Left ventricle myocardium inferior (tissue), 1 donor: ENCODE measurements around the gene AP1B1. TPM values are rescaled to one million over a fixed set of nuclear protein-coding genes. Genes with fewer than 3 reads are reported as not detected.
A peak's percentile ranks its signal among the peaks of the same experiment; 100 is the strongest.

Source experiments
- DNase-seq: peaks from one replicate; pipeline ENCODE4 v3.0.0-alpha.2; 2020
- H3K27ac ChIP-seq: fragments of 200-600 bp; replicated peaks from 2 replicates; pipeline ENCODE4 v1.8.0; 2021
- H3K27me3 ChIP-seq: fragments of 200-600 bp; 2 replicates; pipeline ENCODE4 v1.8.0; 2021; ENCODE audit warnings: low read depth
- H3K36me3 ChIP-seq: fragments of 200-600 bp; 2 replicates; pipeline ENCODE4 v1.8.0; 2021
- H3K4me1 ChIP-seq: fragments of 200-600 bp; 2 replicates; pipeline ENCODE4 v1.8.0; 2021
- H3K4me3 ChIP-seq: fragments of 200-600 bp; 2 replicates; pipeline ENCODE4 v1.8.0; 2021; ENCODE audit warnings: mild to moderate bottlenecking, moderate library complexity
- H3K9me3 ChIP-seq: fragments of 200-600 bp; replicated peaks from 2 replicates; pipeline ENCODE4 v1.8.0; 2021
- intact Hi-C: fragments of 100-400 bp; cut with micrococcal nuclease; formaldehyde crosslinking; loops from one replicate; pipeline ENCODE4 v1.11.0; 2022
- total RNA-seq: library from RNA; stranded (reverse); fragmentation: NEBNext Ultra II Directional; extraction: Animal tissue kit (Norgen Biotek cat#: 25700); gene quantifications from one replicate; pipeline ENCODE4 v1.2.1, GENCODE V29; 2021
- TF ChIP-seq, protein P1 (sequence below): fragments of 200-600 bp; IDR thresholded peaks from 2 replicates; pipeline ENCODE4 v1.8.0; 2021; ENCODE audit warnings: antibody characterized with exemption, mild to moderate bottlenecking, borderline replicate concordance
- donor health status: DM: no; HTN: yes; CAD: no; lungs with severe emphysema.

AP1B1 gene
- total RNA-seq, 1 donor from 2014 or later, result 28.2 TPM

DNA sequence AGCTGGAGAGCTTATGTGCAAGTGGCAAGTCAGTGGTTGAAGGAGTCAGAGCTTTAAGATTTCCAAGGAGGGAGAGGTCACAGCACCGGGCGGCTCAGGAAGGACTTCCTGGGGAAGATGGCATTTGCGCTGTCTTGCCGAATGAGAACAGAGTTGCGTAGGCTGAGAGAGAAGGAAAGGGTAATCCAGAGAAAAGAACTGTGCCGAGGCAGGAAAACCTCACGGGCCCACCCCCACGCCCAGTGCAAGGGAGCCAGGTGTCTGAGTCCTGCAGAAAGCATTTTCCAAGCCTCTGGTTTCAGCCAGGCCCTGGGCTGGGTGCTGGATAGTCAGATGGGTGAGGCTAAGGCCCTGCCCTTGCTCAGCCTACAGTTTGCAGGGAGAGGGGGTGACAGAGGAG, 3.2 kb upstream of the AP1B1 start:
- TF ChIP-seq, protein P1, sequence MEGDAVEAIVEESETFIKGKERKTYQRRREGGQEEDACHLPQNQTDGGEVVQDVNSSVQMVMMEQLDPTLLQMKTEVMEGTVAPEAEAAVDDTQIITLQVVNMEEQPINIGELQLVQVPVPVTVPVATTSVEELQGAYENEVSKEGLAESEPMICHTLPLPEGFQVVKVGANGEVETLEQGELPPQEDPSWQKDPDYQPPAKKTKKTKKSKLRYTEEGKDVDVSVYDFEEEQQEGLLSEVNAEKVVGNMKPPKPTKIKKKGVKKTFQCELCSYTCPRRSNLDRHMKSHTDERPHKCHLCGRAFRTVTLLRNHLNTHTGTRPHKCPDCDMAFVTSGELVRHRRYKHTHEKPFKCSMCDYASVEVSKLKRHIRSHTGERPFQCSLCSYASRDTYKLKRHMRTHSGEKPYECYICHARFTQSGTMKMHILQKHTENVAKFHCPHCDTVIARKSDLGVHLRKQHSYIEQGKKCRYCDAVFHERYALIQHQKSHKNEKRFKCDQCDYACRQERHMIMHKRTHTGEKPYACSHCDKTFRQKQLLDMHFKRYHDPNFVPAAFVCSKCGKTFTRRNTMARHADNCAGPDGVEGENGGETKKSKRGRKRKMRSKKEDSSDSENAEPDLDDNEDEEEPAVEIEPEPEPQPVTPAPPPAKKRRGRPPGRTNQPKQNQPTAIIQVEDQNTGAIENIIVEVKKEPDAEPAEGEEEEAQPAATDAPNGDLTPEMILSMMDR, result no peak
- H3K27ac ChIP-seq, result no peak overlapping the region
- no peaks in the 10 kb centered on the region for H3K27me3 ChIP-seq
- intact Hi-C loops, result no loop called here
- no peak overlapping the region for H3K4me3 ChIP-seq
- H3K36me3 ChIP-seq, result no peaks in the 10 kb centered on the region
- no peak for DNase-seq
- no peaks in the 10 kb centered on the region for H3K9me3 ChIP-seq
- H3K4me1 ChIP-seq, result peaks cover 30% of the 10 kb centered on the region

DNA sequence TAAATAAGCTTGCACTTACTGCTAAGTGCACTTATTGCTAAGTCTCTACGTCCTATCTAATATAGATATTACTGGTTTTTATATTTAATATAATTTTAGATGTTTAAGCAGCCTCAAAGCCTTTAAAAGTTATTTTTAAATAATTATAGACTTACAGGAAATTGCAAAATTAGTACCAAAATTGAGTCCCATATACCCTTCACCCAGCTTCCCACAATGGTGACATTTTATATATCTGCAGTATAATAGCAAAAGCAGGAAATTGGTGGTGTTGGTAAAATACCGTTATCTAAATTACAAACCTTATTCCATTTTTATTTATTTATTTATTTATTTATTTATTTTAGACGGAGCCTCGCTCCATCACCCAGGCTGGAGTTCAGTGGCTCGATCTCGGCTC, 1.9 kb upstream of the AP1B1 start:
- no peak overlapping the region for H3K4me3 ChIP-seq
- no peak overlapping the region for H3K27ac ChIP-seq
- H3K9me3 ChIP-seq, result no peaks in the 10 kb centered on the region
- TF ChIP-seq, protein P1, result no peak
- no peak for DNase-seq
- H3K36me3 ChIP-seq, result no peaks in the 10 kb centered on the region
- H3K4me1 ChIP-seq, result peaks cover 38% of the 10 kb centered on the region
- H3K27me3 ChIP-seq, result no peaks in the 10 kb centered on the region
- intact Hi-C loops, result no loop called here

DNA sequence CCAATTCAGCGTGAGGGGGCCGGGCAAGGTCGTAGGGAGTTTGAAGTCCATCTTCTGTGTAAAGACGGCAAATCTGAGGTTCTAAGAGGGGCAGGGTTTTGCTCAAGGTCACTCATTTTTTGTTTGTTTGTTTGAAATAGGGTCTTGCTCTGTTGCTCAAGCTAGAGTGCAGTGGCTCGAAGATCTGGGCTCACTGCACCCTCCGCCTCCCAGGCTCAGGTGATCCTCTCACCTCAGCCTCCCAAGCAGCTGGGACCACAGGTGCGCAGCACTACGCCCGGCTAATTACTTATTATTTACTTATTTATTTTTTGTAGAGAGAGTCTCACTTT, 355 bp upstream of the AP1B1 start:
- Histone ChIP-seq H3K4me1 (peaks cover 39% of the 10 kb centered on the region), H3K9me3 (no peaks in the 10 kb centered on the region), H3K27ac (peak overlapping the region; percentile 93), H3K36me3 (no peaks in the 10 kb centered on the region), H3K27me3 (no peaks in the 10 kb centered on the region), H3K4me3 (peak overlapping the region; percentile 90)
- TF ChIP-seq, protein P1, result no peak
- DNase-seq, result no peak
- intact Hi-C loops, result no loop called here

DNA sequence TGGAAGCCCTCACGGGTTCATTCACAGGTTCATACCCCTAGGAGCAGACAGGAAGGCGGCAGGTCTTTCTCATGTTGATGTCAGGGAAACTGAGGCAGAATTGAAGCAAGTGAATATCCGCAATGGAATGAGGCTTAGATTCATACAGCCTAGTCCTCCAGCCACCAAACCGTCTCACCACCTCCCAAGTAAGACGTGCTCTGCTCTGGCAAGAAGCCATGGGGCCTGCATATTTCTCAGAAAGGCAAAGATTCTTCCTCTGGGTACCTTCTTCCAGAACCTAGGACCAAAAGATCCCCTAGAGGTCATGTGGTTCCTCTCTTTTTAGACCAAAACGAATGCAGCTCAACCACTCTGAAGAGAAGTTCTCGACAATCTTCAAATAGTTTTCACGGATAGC, 1.7 kb downstream of the AP1B1 start:
- H3K4me3 ChIP-seq, result peak overlapping the region; percentile 90

DNA sequence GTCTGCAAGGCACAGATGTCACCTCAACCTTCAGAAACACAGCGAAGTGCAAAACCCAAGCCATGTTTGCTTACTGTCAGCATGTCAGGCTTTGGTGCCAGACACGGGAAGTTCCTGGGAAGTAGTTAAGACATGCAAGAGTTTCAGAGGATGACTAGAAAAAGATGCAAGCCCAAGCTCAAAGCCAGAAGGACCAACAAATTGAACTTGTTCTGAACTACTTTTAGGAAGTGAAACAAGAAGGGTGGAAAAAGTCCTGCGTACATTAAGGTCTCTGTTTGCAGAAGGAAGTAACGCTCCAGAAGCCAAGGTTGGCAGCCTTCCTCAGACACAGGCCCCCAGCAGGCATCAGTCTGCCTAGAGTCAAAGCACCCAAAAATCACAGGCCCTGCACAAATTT, 2.6 kb downstream of the AP1B1 start:
- Histone ChIP-seq H3K27ac (peak overlapping the region; percentile 93), H3K36me3 (peaks cover 8% of the 10 kb centered on the region), H3K9me3 (no peaks in the 10 kb centered on the region), H3K27me3 (no peaks in the 10 kb centered on the region), H3K4me1 (peaks cover 60% of the 10 kb centered on the region), H3K4me3 (no peak overlapping the region)
- intact Hi-C loops, result no loop called here
- DNase-seq, result no peak
- TF ChIP-seq, protein P1, result no peak

More for the DNA sequence above, 1.7 kb downstream of the AP1B1 start:
- H3K9me3 ChIP-seq, result no peaks in the 10 kb centered on the region
- TF ChIP-seq, protein P1, result no peak
- H3K27ac ChIP-seq, result peak overlapping the region; percentile 93
- H3K36me3 ChIP-seq, result peaks cover 5% of the 10 kb centered on the region
- peaks cover 59% of the 10 kb centered on the region for H3K4me1 ChIP-seq
- H3K27me3 ChIP-seq, result no peaks in the 10 kb centered on the region
- intact Hi-C loops, result no loop called here
- no peak for DNase-seq
